ENCODE data around the gene DEPDC1. TPM values are rescaled to one million over a fixed set of nuclear protein-coding genes. Genes with fewer than 3 reads are reported as not detected.
"Not testable (repeated sequence)": the region's sequence is repeated elsewhere in the genome, so short reads cannot be mapped to it uniquely, and the experiment has no call there.

Gene DEPDC1
- total RNA-seq, 1 donor from 2014 or later: 0.26 TPM

- Histone ChIP-seq H3K4me3 (ENCODE audit: low read depth, low read length) (peak overlapping the region; percentile 61), H3K36me3 (ENCODE audit: control insufficient read depth, insufficient read depth, low read length) (no peaks in the 10 kb centered on the region), H3K27me3 (ENCODE audit: control insufficient read depth, insufficient read depth, low read length) (no peaks in the 10 kb centered on the region)
- TF ChIP-seq CTCF (IDR thresholded peaks at IDR 0.05; ENCODE audit: insufficient read depth, low read length, severe bottlenecking): no peak
- FAIRE-seq (no peak), DNase-seq (ENCODE audit: low read depth) (no peak)
These were observed 446 bp upstream of the DEPDC1 start for GRCh38 chr1:68497358-68497698.

DNA sequence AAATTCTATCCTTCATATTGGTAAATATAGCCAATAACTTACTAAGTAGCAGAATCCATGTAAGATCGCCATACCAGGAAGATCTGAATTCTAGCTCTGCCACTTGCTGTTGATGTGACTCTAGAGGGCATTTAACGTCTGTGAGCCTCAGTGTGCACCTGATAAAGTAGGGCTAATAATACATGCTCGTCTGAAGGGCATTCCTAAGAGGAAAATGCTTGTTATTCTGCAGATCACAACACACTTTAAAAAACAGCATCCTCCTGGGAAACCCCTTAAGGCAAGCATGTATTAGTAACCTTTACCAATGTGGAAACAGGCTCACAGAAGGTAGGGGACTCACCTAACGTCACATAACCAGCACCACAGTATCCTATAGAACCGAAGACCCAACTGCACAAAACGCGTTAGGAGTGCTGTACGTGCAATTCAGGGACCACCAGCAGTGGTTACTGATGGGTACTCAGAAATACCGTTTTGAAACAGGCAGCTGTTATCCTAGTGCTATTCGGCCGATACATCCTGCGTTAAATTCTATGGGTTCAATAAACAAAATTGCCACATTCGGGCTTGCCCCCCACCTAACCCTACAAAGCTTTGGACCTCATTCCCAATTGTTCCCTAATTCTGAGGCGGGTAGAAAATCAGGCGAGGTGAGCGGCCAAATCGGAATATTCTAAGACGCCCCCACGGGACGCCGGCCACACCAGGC, 758 bp downstream of the DEPDC1 start:
- DNase-seq (ENCODE audit: low read depth) (peak; percentile 17), FAIRE-seq (no peak)
- TF ChIP-seq CTCF (IDR thresholded peaks at IDR 0.05; ENCODE audit: insufficient read depth, low read length, severe bottlenecking): no peak
- H3K27me3 ChIP-seq (ENCODE audit: control insufficient read depth, insufficient read depth, low read length): no peaks in the 10 kb centered on the region
- H3K36me3 ChIP-seq (ENCODE audit: control insufficient read depth, insufficient read depth, low read length): no peaks in the 10 kb centered on the region
- peak overlapping the region; percentile 61 for H3K4me3 ChIP-seq (ENCODE audit: low read depth, low read length)

DNA sequence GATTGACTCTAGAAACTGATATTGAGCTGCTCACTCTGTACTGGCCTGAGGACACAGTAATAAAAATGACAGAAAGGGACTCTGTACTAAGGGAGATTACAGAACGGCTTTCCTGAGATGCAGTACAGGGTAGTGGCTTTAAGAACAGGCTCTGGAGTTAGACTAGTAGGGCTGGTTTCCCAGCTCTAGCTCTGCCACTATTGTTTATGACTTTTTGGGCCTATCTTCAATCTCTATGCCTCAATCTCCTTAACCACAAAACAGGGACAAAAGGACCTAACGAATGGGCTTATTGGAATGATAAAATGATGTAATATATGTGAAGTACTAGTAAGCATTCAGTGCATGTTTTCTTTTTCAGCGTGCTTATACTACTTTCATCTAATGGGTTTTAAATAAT, 1.4 kb downstream of the DEPDC1 start:
- no peak for TF ChIP-seq CTCF (IDR thresholded peaks at IDR 0.05; ENCODE audit: insufficient read depth, low read length, severe bottlenecking)
- Histone ChIP-seq H3K27me3 (ENCODE audit: control insufficient read depth, insufficient read depth, low read length) (no peaks in the 10 kb centered on the region), H3K4me3 (ENCODE audit: low read depth, low read length) (no peak overlapping the region), H3K36me3 (ENCODE audit: control insufficient read depth, insufficient read depth, low read length) (no peaks in the 10 kb centered on the region)
- DNase-seq (ENCODE audit: low read depth) (no peak), FAIRE-seq (no peak)

GRCh38 chr1:68493193-68493592, 3.7 kb downstream of the DEPDC1 start:
- Histone ChIP-seq H3K36me3 (ENCODE audit: control insufficient read depth, insufficient read depth, low read length) (no peaks in the 10 kb centered on the region), H3K4me3 (ENCODE audit: low read depth, low read length) (no peak overlapping the region), H3K27me3 (ENCODE audit: control insufficient read depth, insufficient read depth, low read length) (no peaks in the 10 kb centered on the region)
- TF ChIP-seq CTCF (IDR thresholded peaks at IDR 0.05; ENCODE audit: insufficient read depth, low read length, severe bottlenecking): no peak
- FAIRE-seq (no peak), DNase-seq (ENCODE audit: low read depth) (no peak)

GRCh38 chr1:68492255-68492654, 4.6 kb downstream of the DEPDC1 start:
- not testable (repeated sequence) for FAIRE-seq; H3K27me3 ChIP-seq (ENCODE audit: control insufficient read depth, insufficient read depth, low read length); H3K36me3 ChIP-seq (ENCODE audit: control insufficient read depth, insufficient read depth, low read length); H3K4me3 ChIP-seq (ENCODE audit: low read depth, low read length); DNase-seq (ENCODE audit: low read depth)

GRCh38 chr1:68490046-68490651, 6.7 kb downstream of the DEPDC1 start:
- DNase-seq (ENCODE audit: low read depth) (peak; percentile 21), FAIRE-seq (no peak)
- Histone ChIP-seq H3K27me3 (ENCODE audit: control insufficient read depth, insufficient read depth, low read length) (no peaks in the 10 kb centered on the region), H3K36me3 (ENCODE audit: control insufficient read depth, insufficient read depth, low read length) (no peaks in the 10 kb centered on the region), H3K4me3 (ENCODE audit: low read depth, low read length) (no peak overlapping the region)
- TF ChIP-seq CTCF (IDR thresholded peaks at IDR 0.05; ENCODE audit: insufficient read depth, low read length, severe bottlenecking): no peak

All from bronchial epithelial cell (primary cell).